OCI-LY7 (cell line): Measurements from ENCODE around the gene MRPL55. TPM values are rescaled to one million over a fixed set of nuclear protein-coding genes. Genes with fewer than 3 reads are reported as not detected.

Source experiments
- BruUV-seq: library from RNA; stranded (reverse); fragments of 400-500 nt; replicated peaks from 2 replicates; lab custom pipeline; 2021; lab: Mats Ljungman, UMichigan
- CTCF ChIA-PET: fragments of 300-600 bp; sonication (Branson Sonifier 250); formaldehyde crosslinking; loops from one replicate; lab custom pipeline; 2022; ENCODE audit warnings: antibody characterized with exemption; ENCODE audit not compliant: unreplicated experiment; lab: Charles Lee
- POLR2A ChIA-PET: fragments of 300-600 bp; sonication (Branson Sonifier 250); formaldehyde crosslinking; loops from one replicate; lab custom pipeline; 2022; ENCODE audit warnings: antibody characterized with exemption; lab: Charles Lee
- DNase-seq: peaks from one replicate; pipeline ENCODE4 v3.0.0-alpha.2; 2015; ENCODE audit warnings: low spot score
- H2AFZ ChIP-seq: fragments of 200-600 bp; sonication (generic), shearing (Covaris generic); 2 replicates; pipeline ENCODE4 v1.6.1; 2014; ENCODE audit warnings: mild to moderate bottlenecking, antibody characterized with exemption, low read length, moderate library complexity
- H3K27ac ChIP-seq: fragments of 200-600 bp; sonication (generic); 2 replicates; pipeline ENCODE4 v1.5.1; 2014; ENCODE audit warnings: mixed run types, low read depth, mild to moderate bottlenecking, moderate library complexity, low read length, inconsistent platforms; ENCODE audit not compliant: poor library complexity, severe bottlenecking
- H3K36me3 ChIP-seq: fragments of 200-600 bp; sonication (generic); 2 replicates; pipeline ENCODE4 v1.6.1; 2014; ENCODE audit warnings: mild to moderate bottlenecking, antibody characterized with exemption, low read length, moderate library complexity, mixed read lengths; ENCODE audit not compliant: insufficient read depth
- H3K4me1 ChIP-seq: fragments of 200-600 bp; sonication (generic); 2 replicates; pipeline ENCODE4 v1.5.1; 2014; ENCODE audit warnings: mild to moderate bottlenecking, low read length; ENCODE audit not compliant: insufficient read depth, poor library complexity, severe bottlenecking
- H3K4me2 ChIP-seq: fragments of 200-600 bp; sonication (generic); 2 replicates; pipeline ENCODE4 v1.6.1; 2014; ENCODE audit warnings: mild to moderate bottlenecking, low read length
- H3K4me3 ChIP-seq: fragments of 200-600 bp; sonication (generic); 2 replicates; pipeline ENCODE4 v1.5.1; 2014; ENCODE audit warnings: mild to moderate bottlenecking, low read depth, low read length; ENCODE audit not compliant: poor library complexity, severe bottlenecking
- H3K79me2 ChIP-seq: fragments of 200-600 bp; sonication (generic); 2 replicates; pipeline ENCODE4 v1.6.1; 2016; ENCODE audit warnings: low read depth, mild to moderate bottlenecking, low read length, moderate library complexity, mixed read lengths; ENCODE audit not compliant: insufficient read depth
- H3K9me2 ChIP-seq: fragments of 200-600 bp; sonication (generic); 2 replicates; pipeline ENCODE4 v1.6.1; 2016; ENCODE audit warnings: mild to moderate bottlenecking, low read length, mixed read lengths; ENCODE audit not compliant: insufficient read depth
- H3K9me3 ChIP-seq: fragments of 200-600 bp; sonication (generic); 2 replicates; pipeline ENCODE4 v1.6.1; 2014; ENCODE audit warnings: mild to moderate bottlenecking, mixed run types, low read length, mixed read lengths
- H4K20me1 ChIP-seq: fragments of 200-600 bp; sonication (generic); 2 replicates; pipeline ENCODE4 v1.6.1; 2014; ENCODE audit warnings: mild to moderate bottlenecking, antibody characterized with exemption, low read length, moderate library complexity, mixed read lengths; ENCODE audit not compliant: insufficient read depth
- EZH2phosphoT487 ChIP-seq: fragments of 200-600 bp; sonication (generic); IDR thresholded peaks from 2 replicates; pipeline ENCODE4 v1.6.1; 2018; ENCODE audit warnings: low read depth, borderline replicate concordance, mild to moderate bottlenecking, mixed run types, antibody characterized with exemption, low read length, moderate library complexity, mixed read lengths
- intact Hi-C: fragments of 100-400 bp; cut with micrococcal nuclease; formaldehyde crosslinking; loops from one replicate; pipeline ENCODE4 v1.10.0; 2022; ENCODE audit not compliant: unreplicated experiment
- total RNA-seq, 2 experiments: library from RNA; depleted of rRNA in 1 of 2; stranded (reverse); fragments of >200 nt in 1 of 2; shearing (Covaris generic) in 1 of 2; gene quantifications; 2 replicates each; pipeline ENCODE4 v1.2.3, GENCODE V29; 2014 to 2022
- TF ChIP-seq, protein P1 (sequence below): fragments of 200-600 bp; sonication (generic); conservative IDR thresholded peaks from 2 replicates; pipeline ENCODE4 v1.5.1; 2014; ENCODE audit warnings: mild to moderate bottlenecking, antibody characterized with exemption, low read length, moderate library complexity, mixed read lengths

The MRPL55 gene
- total RNA-seq, 2 experiments from 2014 or later = 50.0 to 92.8 TPM

DNA sequence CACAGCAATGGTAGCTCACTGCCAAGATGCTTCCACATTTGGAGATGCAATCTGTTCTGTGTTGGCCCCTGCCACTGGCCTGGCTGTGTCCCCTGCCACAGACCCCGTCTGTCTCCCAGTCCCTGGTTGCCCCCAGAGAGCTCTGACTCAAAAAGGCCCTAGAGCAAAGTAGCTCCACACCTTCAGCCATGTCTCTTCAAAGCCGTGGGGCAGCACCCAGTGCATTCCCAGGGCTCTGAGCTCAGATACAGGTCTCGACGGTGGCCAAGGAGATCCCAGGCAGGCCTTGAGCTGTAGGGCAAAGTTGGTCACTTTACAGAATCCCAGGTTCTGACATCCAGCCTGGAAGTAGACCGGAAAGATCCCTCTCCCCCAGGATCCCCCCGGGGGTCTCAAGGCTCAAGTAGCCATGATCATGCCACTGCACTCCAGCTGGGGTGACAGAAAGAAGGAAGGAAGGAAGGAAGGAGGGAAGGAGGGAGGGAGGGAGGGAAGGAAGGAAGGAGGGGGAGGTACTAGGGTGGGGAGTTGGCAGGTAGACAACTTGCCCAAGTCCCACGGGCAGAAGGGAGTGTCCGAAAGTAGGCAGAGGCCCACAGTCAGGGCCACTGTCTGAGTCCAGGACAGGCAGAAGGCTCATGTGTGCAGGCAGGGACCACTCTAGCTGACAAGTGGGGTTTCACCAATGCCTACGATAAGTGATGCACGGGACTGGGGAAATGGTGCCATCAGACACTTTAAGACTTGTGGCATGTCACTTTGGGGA lies 31.4 kb downstream of the MRPL55 start:
- H3K27ac ChIP-seq = no peak overlapping the region
- no peaks in the 10 kb centered on the region for H3K9me3 ChIP-seq
- no TSS peak for BruUV-seq
- ChIA-PET CTCF (interaction anchor here (0.6 kb wide), 1 partner anchor 410 kb away, joined by 33 read pairs; no protein-coding TSS in a partner anchor), POLR2A (interaction anchor here (0.7 kb wide), 1 partner anchor 523 kb away, joined by 3 read pairs; no protein-coding TSS in a partner anchor)
- H3K4me1 ChIP-seq = no peaks in the 10 kb centered on the region
- peaks cover 28% of the 10 kb centered on the region for H3K79me2 ChIP-seq
- H3K4me2 ChIP-seq = no peak overlapping the region
- TF ChIP-seq EZH2phosphoT487 = no peak
- TF ChIP-seq, protein P1, sequence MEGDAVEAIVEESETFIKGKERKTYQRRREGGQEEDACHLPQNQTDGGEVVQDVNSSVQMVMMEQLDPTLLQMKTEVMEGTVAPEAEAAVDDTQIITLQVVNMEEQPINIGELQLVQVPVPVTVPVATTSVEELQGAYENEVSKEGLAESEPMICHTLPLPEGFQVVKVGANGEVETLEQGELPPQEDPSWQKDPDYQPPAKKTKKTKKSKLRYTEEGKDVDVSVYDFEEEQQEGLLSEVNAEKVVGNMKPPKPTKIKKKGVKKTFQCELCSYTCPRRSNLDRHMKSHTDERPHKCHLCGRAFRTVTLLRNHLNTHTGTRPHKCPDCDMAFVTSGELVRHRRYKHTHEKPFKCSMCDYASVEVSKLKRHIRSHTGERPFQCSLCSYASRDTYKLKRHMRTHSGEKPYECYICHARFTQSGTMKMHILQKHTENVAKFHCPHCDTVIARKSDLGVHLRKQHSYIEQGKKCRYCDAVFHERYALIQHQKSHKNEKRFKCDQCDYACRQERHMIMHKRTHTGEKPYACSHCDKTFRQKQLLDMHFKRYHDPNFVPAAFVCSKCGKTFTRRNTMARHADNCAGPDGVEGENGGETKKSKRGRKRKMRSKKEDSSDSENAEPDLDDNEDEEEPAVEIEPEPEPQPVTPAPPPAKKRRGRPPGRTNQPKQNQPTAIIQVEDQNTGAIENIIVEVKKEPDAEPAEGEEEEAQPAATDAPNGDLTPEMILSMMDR = no peak
- no peak for DNase-seq
- peaks cover 5% of the 10 kb centered on the region; the same call in 1 of the 2 replicates for H3K36me3 ChIP-seq
- no peak overlapping the region for H3K4me3 ChIP-seq
- no peaks in the 10 kb centered on the region; the same call in 1 of the 2 replicates for H4K20me1 ChIP-seq
- no peaks in the 10 kb centered on the region for H3K9me2 ChIP-seq
- intact Hi-C loops = no loop called here
- H2AFZ ChIP-seq = no peak overlapping the region

DNA sequence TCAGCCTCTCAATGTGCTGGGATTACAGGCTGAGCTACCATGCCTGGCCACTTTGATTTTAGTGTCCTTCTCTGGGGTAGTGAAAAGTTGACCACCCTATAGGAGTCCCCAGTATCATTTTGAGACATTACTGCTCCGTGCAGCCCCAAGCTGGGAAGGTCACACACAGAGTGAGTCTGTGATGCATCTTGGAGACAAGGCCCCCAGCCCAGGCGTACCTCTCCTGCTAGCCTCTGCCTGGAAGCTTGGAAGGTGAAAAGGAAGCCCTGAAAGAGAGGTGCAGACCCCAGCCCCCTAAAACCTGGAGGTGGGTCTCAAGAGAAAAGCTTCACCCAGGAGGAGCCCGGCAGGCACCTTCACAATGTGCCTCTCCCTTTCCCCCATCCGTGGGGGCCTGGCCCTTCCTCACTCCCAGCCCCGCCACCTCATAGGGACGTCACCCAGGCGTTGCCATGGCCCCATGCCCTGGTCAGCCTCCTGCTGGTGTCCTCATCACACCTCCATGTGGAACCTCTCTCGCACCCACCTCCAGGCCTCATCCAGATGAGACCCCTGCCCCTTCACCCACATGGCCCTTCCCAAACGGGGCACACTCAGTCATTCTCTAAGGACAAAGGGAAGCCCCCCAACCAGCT lies 32.2 kb downstream of the MRPL55 start:
- intact Hi-C loops = no loop called here
- H2AFZ ChIP-seq = no peak overlapping the region
- CTCF ChIA-PET = interaction anchor here (0.6 kb wide), 1 partner anchor 411 kb away, joined by 33 read pairs; no protein-coding TSS in a partner anchor
- no peaks in the 10 kb centered on the region for H3K9me2 ChIP-seq
- POLR2A ChIA-PET = interaction anchor here (0.7 kb wide), 1 partner anchor 89 kb away, joined by 4 read pairs; the partner anchor contains the start of gene IBA57
- BruUV-seq = no TSS peak
- H3K79me2 ChIP-seq = peaks cover 20% of the 10 kb centered on the region
- no peak overlapping the region for H3K4me3 ChIP-seq
- TF ChIP-seq, protein P1 = no peak
- no peak for TF ChIP-seq EZH2phosphoT487
- DNase-seq = no peak
- no peak overlapping the region for H3K27ac ChIP-seq
- peaks cover 5% of the 10 kb centered on the region; the same call in 1 of the 2 replicates for H3K36me3 ChIP-seq
- H4K20me1 ChIP-seq = no peaks in the 10 kb centered on the region; the same call in 1 of the 2 replicates
- H3K4me1 ChIP-seq = no peaks in the 10 kb centered on the region
- H3K9me3 ChIP-seq = no peaks in the 10 kb centered on the region
- no peak overlapping the region for H3K4me2 ChIP-seq
